Measurements from ENCODE around the gene FAM199X. TPM values are rescaled to one million over a fixed set of nuclear protein-coding genes. Genes with fewer than 3 reads are reported as not detected.

The FAM199X gene
- total RNA-seq, 1 experiment from 2014 or later, result 14.3 TPM

- H3K27me3 ChIP-seq (replicated peaks; ENCODE audit: insufficient read depth, low read depth, low read length, poor library complexity), result no peaks in the 10 kb centered on the region
- peak within 1 kb of the TSS; percentile 57 for H3K4me3 ChIP-seq (ENCODE audit: low read depth, low read length, poor library complexity, severe bottlenecking)
- no peaks in the 10 kb centered on the region for H3K36me3 ChIP-seq (ENCODE audit: insufficient read depth, low read length, poor library complexity, severe bottlenecking)
- TF ChIP-seq EZH2 (IDR thresholded peaks at IDR 0.05; ENCODE audit: borderline replicate concordance, low read depth, low read length, poor library complexity, severe bottlenecking), result no peak
- TF ChIP-seq, protein P1, sequence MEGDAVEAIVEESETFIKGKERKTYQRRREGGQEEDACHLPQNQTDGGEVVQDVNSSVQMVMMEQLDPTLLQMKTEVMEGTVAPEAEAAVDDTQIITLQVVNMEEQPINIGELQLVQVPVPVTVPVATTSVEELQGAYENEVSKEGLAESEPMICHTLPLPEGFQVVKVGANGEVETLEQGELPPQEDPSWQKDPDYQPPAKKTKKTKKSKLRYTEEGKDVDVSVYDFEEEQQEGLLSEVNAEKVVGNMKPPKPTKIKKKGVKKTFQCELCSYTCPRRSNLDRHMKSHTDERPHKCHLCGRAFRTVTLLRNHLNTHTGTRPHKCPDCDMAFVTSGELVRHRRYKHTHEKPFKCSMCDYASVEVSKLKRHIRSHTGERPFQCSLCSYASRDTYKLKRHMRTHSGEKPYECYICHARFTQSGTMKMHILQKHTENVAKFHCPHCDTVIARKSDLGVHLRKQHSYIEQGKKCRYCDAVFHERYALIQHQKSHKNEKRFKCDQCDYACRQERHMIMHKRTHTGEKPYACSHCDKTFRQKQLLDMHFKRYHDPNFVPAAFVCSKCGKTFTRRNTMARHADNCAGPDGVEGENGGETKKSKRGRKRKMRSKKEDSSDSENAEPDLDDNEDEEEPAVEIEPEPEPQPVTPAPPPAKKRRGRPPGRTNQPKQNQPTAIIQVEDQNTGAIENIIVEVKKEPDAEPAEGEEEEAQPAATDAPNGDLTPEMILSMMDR (conservative IDR thresholded peaks at IDR 0.05; ENCODE audit: low read depth, low read length), result no peak
- H3K9me3 ChIP-seq (ENCODE audit: low read depth, low read length, poor library complexity, severe bottlenecking), result no peaks in the 10 kb centered on the region
- no peaks in the 10 kb centered on the region for H3K4me1 ChIP-seq (ENCODE audit: insufficient read depth, low read length, poor library complexity, severe bottlenecking)
- CTCF ChIA-PET, result interaction anchor here (1.3 kb wide), 1 partner anchor 9 kb away, joined by 4 read pairs; no protein-coding TSS in a partner anchor
- TSS peak; percentile 90 for BruUV-seq (replicated peaks)
- POLR2A ChIA-PET (ENCODE audit: low non-redundant PET), result interaction anchor here (0.6 kb wide), 1 partner anchor 282 kb away, joined by 3 read pairs; no protein-coding TSS in a partner anchor
- peak; percentile 86 for DNase-seq (ENCODE audit: low spot score)
- intact Hi-C loops (cut with micrococcal nuclease; ENCODE audit: unreplicated experiment), result no loop called here
- H3K27ac ChIP-seq (ENCODE audit: low read depth, low read length, poor library complexity, severe bottlenecking), result peak within 1 kb of the TSS; percentile 88
Observed at GRCh38 chrX:104156630-104157529, 9.4 kb upstream of the FAM199X start, which contains the start of gene SLC25A53. Gene SLC25A53 (minus strand): TSS chrX:104157009. CDS start chrX:104105257, 51,752 bp downstream.

GRCh38 chrX:104166735-104167436 is 633 bp downstream of the FAM199X start:
- peak overlapping the region; percentile 74 for H3K27ac ChIP-seq (ENCODE audit: low read depth, low read length, poor library complexity, severe bottlenecking)

DNA sequence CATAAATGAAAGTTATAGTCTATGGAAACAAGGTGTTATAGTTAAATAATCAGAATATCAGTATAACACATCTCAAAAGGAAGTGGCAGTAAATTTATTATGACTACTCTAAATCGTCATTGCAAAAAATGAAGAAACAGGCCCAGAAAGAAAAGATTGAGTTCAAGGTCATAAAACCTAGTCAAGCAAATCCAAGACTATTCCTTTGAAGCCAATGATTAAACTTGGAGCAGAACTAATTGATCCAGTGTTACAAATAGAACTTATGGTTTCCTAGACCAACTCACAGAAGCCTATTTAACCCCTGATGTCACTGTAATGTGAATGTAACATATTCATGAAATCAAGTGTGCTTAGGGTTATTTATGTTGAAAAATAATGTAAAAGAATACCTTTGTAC is 1.9 kb downstream of the FAM199X start:
- intact Hi-C loops (cut with micrococcal nuclease; ENCODE audit: unreplicated experiment), result no loop called here
- Histone ChIP-seq H3K27me3 (replicated peaks; ENCODE audit: insufficient read depth, low read depth, low read length, poor library complexity) (no peaks in the 10 kb centered on the region), H3K27ac (ENCODE audit: low read depth, low read length, poor library complexity, severe bottlenecking) (no peak overlapping the region), H3K4me1 (ENCODE audit: insufficient read depth, low read length, poor library complexity, severe bottlenecking) (no peaks in the 10 kb centered on the region), H3K9me3 (ENCODE audit: low read depth, low read length, poor library complexity, severe bottlenecking) (no peaks in the 10 kb centered on the region), H3K36me3 (ENCODE audit: insufficient read depth, low read length, poor library complexity, severe bottlenecking) (no peaks in the 10 kb centered on the region), H3K4me3 (ENCODE audit: low read depth, low read length, poor library complexity, severe bottlenecking) (peak overlapping the region; percentile 67)
- DNase-seq (ENCODE audit: low spot score), result no peak
- TF ChIP-seq EZH2 (IDR thresholded peaks at IDR 0.05; ENCODE audit: borderline replicate concordance, low read depth, low read length, poor library complexity, severe bottlenecking), result no peak
- TF ChIP-seq, protein P1 (conservative IDR thresholded peaks at IDR 0.05; ENCODE audit: low read depth, low read length), result no peak
- ChIA-PET POLR2A (ENCODE audit: low non-redundant PET) (no interaction called here), CTCF (no interaction called here)
- TSS peak; percentile 52 for BruUV-seq (replicated peaks)

More at GRCh38 chrX:104166735-104167436, 633 bp downstream of the FAM199X start:
- no peaks in the 10 kb centered on the region for H3K9me3 ChIP-seq (ENCODE audit: low read depth, low read length, poor library complexity, severe bottlenecking)
- BruUV-seq (replicated peaks), result no TSS peak
- no peaks in the 10 kb centered on the region for H3K27me3 ChIP-seq (replicated peaks; ENCODE audit: insufficient read depth, low read depth, low read length, poor library complexity)
- H3K36me3 ChIP-seq (ENCODE audit: insufficient read depth, low read length, poor library complexity, severe bottlenecking), result no peaks in the 10 kb centered on the region
- peak; percentile 22 for DNase-seq (ENCODE audit: low spot score)
- peak overlapping the region; percentile 67 for H3K4me3 ChIP-seq (ENCODE audit: low read depth, low read length, poor library complexity, severe bottlenecking)
- ChIA-PET CTCF (interaction anchor here (0.8 to 0.9 kb wide), 2 partner anchors 64 to 663 kb away, joined by 3 to 5 read pairs; no protein-coding TSS in a partner anchor), POLR2A (ENCODE audit: low non-redundant PET) (no interaction called here)
- H3K4me1 ChIP-seq (ENCODE audit: insufficient read depth, low read length, poor library complexity, severe bottlenecking), result no peaks in the 10 kb centered on the region
- no peak for TF ChIP-seq EZH2 (IDR thresholded peaks at IDR 0.05; ENCODE audit: borderline replicate concordance, low read depth, low read length, poor library complexity, severe bottlenecking)
- TF ChIP-seq, protein P1 (conservative IDR thresholded peaks at IDR 0.05; ENCODE audit: low read depth, low read length), result no peak
- intact Hi-C loops (cut with micrococcal nuclease; ENCODE audit: unreplicated experiment), result no loop called here
